HG03196 (cell line): ENCODE results near the gene PRR5L.

Source experiments
- ATAC-seq: cut with Tn5 transposase; IDR thresholded peaks from one replicate; pipeline ENCODE4 v1.9.1; 2021; ENCODE audit not compliant: unreplicated experiment

PRR5L gene

DNA sequence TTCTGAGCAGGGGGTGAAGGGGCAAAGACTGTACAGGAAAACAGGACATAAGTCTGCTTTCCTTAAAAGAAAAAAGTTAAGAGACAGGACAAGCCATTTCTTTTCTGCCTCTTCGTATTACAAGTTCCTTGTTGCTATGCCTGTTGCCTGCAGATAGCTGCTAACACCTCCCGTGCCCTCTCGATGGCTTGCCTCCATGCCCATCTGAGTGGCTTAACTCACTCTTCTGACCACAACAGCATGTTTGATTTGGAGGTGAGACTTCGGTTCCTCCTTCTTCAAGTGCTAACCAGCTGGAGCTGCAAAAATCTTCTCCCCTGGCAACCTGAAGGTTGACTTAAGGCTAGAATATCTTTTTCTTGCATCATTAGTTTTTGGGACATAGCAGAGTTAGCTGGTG lies 103.1 kb downstream of the PRR5L start:
- ATAC-seq: no peak

DNA sequence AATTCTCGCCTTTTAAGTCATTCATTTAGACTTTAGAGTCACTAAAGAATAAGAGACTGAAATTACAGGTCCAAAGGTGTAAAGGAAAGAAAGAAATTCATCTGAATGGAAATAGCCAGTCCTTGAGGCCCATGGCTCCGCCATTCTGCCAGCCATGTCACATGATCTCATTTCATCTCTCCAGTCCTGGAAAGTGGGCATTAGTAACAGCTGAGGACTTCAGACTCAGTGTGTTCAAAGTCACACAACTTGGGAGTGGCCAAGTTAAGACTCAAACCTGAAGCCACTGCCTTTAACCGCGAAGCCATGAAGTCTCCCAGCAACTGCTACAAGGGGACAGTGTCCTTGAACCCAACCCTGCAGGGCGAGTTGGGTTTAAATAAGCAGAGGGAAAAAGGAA lies 103.7 kb downstream of the PRR5L start:
- ATAC-seq: no peak

DNA sequence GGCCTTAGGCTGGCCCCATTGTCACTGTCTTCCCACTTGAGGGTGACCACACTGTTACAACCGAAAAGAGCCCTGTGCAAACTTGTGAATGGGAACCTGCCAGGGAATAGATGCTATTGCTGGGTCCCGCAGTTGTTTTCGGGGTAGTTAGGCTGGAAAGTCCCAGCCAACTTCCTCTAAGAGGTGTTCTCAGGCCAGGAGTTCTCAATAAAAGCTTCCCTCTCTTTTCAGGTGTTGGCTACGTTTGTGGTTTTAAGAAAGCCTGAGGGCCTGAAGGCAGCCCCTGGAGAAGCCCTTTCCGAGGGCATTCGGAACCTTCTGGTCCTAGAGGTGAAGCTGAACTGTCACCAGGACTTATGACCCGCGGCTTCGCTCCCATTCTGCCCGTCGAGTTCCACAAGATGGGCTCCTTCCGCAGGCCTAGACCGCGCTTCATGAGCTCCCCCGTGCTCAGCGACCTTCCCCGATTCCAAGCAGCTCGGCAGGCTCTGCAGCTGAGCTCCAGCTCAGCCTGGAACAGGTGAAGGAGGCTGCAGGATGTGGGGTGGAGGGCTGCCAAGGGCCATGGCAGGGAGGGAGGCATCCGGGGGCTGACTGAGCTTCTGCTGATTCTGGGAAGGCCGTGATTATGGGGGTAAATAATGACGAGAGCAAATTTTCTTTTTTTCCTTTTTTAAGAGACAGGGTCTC lies 104.8 kb downstream of the PRR5L start:
- ATAC-seq: no peak

DNA sequence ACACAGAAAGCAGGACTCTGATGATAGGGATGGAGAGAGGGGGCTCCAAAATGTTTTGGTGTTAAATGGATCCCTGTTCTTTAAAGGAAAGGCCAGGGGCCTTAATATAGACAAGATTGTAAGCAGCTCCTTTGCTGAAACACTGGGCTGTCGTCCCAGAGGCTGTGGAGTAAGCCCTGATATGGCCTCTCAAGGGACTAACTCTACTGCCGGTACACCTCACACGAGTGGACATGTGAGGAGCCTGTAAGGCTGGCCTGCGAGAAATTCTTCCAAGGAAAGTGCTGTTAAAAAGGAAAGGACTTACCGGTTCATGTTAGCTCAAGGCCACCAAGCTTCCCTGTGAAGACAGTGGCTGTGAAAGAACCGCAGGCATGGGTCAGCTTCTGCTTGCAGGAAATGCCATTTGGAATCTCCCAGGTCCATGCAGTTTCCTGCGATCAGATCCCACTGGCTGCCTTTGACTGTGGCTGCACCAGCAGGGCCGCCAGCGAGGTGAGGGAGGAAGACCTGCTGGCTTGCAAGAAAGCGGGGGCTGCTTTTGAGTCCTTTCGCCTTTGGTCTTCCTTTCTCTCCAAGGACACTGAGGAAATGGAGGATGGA lies 106.6 kb downstream of the PRR5L start:
- ATAC-seq: no peak

DNA sequence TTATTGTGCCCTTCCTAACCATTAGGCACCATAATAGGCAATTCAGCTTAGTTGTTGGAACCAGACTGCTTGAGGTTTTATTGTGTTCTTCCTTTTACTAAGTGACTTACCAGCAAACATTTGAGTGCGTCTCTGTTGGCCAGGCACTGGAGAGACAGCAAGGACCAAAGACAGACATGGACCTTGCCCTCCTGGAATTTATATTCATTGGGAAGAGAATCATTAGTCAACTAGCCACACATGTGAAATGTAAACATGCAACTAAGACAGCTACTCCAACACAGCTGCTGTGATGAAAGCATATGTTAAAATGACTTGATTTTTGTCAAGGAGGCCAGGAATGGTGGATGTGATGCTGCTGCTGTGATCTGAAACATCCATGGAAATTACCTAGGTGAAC lies 107.6 kb downstream of the PRR5L start:
- no peak for ATAC-seq

DNA sequence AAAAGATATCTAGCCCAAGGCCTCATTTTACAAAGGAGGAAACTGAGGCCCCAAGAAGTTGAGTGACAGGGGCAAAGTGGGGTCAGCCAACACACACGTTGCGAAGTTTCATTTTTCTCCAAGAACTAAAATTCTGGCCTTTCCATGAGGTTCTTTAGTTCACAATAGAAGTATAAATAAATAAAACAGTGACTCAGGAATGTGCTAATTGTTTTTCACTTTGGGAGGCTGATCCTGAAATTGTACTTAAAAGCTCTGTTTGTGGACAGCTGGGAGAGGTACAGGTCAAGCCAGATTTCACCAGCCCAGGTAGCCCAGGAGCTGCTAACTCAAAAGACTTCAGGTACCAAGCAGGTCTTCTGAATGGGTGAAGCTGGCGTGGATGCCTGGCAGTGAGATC lies 108.7 kb downstream of the PRR5L start:
- no peak for ATAC-seq

DNA sequence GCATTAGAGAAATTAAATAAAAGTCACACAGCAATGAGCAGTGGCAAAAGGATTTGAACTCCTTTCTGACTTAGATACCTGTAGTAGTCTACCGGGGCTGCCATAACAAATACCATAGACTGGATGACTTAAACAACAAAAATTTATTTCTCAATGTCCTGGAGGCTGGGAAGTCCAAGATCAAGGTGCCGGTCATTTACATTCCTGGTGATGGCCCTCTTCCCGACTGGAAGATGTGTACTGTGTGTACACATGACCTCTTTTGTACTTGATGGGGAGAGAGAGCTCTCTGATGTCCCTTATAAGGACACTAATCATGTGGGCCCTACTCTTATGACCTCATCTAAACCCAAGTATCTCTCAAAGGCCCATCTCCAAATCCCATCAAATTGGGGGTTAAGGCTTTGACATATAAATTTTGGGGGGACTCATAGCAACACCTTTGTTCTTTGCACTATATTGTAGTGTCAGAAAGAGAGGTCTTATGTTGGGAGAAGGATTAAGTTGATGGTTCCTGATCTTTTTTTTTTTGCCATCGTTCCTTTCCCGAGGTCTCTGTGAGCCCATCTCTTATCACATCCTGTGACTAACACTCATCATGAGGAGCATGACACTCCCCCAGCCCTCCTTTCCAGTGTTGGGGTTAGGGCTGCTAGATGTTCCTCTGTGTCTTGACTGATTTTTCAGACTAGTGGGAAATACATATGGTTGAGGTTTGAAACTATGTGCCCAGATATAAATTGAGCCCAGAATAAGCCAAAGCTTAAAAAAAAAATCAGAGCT lies 109.7 kb downstream of the PRR5L start:
- no peak for ATAC-seq

DNA sequence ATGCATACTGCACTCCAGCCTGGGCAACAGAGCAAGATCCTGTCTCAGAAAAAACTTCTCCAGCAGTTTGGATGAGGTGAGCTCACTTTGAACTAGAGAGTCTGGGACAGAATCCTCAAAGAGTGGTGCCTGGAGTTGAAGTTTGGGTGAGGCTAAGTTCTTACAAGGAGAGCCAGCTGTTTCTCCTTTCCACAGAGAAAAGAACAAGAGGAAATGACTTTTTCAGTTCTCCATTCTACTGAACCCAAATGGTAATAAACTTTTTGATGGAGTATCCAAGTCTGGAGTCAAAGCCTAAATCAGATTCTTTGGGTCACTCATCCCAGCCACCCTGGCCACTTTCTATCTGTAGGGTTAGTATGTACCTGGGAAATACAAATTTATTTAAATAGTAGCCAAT lies 111.3 kb downstream of the PRR5L start:
- ATAC-seq: no peak

DNA sequence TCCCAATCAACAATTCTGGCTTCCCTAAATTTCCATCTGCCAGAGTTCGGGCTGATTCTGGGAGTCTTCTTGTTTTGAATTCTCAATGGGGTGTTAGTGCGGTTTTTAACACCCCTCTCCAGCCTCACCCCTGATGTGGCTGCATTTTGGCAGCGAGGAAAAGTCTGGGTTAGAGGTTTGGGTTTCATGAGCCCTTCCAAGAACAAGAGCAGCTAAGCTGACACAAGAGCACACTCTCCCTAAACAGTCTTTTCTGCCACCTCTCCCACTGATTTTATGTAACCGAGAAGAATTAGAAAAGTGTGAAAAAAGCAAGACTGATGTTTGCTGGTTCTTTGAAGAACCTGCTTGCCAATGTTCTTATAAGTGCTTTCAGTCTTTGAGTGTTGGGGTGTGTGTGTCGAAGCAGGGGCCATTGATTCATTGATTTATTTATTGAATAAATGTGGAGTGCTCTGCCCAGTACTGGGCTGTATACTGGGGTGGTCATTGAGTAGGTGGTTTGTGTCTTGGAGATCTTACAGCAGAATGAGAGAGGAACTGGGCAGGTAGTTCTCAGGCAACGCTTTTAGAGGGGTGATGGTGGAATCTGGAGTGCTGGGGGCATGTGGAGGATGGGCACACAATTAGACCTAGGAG lies 112.5 kb downstream of the PRR5L start:
- no peak for ATAC-seq

DNA sequence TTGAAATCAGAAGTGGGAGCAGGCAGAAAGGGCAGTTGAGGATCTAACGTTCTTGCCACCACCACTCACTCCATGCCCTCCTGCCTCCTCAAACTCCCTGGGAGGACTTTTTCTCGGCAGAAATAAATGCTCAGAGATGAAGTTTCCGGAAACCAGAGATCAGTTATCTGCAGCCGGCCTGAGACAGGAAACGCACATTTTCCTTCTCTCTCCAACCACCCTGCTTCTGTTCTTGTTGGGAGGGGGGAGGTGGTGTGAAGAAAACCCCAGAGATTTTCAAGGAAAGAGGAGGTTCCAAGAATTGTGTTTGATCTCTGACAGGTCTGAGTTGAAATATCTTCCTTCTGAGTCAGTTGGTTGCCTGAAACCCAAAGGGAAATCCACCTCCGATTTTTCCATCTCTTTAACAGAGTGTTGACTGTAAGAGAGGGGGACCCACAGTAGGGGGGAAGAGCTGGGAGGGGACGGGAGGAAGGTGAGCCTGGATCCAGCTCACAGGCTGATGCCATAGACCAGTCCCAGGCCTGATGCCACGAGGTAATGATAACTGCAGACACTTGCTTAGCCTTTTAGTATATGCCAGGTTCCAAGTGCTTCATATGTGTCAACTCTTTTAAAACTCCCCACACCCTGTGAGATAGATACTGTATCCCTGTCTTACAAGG lies 113.2 kb downstream of the PRR5L start:
- no peak for ATAC-seq

DNA sequence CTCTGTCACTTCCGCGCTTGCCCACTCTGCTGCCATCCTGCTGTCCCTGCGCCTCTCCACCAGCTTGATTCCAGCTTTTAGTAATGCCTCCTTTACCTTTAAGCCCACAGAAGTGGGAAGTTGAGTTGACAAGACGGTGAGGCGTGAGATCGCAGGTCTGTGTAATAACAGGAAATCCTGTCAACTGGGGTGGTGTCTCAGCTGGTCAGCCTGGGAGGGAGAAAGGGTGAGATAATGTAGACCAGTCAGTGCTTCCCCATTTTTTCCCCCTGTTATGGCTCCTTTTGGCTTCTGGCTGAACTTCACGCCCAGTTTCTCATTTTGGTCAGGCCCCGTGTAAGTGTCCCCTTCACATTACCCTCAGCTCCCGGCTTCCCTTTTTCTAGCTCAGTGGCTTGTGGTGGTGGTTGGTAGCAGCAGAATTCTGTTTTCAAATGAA lies 115.1 kb downstream of the PRR5L start:
- peak; percentile 75 for ATAC-seq

DNA sequence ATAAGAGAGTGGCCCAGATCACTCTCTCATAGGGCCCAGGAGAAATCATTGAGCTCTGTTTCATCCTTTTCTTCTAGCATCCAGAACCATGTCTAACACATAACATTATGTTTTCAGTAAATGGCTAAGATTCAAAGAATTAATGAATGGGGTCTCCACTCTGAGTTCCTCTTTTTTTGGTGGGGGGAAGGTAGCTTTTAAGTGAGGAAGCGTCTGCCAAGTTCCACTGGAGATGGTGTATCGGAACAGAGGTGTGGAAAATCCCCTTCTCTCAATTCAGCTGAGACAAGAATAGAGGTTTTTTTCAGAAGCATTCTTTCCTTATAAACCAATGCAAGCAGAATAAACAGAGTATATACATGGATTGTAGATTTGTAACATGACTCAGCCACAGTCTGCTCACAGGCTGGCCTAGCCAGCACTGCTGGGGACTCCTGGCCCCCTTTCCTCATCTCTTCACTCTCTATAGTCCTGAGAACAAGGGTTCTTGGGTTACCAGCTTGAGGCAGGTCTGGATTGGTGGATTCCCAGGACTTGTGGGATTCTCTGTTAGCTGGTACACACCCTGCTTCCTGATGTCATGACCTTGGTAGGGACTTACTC lies 116.8 kb downstream of the PRR5L start:
- no peak for ATAC-seq

DNA sequence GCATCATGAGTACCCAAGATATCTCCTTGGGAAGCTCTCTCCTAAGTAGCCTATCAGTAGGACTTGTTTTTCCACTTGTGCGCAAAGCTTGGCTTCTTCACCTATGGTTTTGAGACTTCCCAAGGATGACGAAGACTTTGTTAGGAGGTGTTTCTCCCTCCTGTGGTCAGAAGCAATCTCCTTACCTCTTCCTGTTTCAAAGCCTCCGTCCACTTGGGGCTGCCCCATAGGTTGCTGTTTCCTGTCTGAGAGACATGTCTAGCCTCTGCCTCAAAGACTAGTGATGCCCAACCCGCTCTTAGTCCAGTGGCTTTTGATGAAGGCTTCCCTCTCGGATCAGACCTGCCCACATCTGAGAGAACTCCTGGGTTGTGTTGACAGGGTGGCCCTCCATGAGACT lies 121.1 kb downstream of the PRR5L start:
- no peak for ATAC-seq

DNA sequence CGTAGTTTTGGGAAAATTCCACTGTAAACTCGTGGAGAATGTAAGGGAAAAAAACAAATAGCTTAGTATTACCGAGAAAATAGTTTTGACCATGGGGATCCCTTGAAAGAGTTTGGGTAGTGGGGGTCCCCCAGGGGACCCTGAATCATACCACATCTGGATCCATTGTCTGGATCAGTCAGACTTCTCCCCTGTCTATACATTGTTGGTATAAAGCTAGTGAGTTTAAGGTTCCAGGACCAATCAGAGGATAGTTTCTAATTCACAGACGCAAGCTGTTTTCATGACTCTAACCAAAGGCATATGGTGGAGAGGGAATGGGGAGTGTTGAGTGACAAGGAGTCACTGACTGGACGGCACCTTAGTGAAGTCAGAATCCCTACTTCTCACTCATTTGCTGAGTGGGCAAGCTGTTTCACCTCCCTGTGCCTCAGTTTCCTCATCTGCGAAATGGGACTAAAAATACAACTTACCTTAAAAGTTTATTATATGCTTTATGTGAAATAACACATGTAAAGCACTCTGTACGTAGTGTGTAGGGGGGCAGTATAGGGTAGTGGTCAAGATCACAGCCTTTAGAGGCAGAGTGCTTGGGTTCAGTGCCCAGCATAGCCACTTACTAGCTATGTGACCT lies 123.8 kb downstream of the PRR5L start:
- no peak for ATAC-seq

DNA sequence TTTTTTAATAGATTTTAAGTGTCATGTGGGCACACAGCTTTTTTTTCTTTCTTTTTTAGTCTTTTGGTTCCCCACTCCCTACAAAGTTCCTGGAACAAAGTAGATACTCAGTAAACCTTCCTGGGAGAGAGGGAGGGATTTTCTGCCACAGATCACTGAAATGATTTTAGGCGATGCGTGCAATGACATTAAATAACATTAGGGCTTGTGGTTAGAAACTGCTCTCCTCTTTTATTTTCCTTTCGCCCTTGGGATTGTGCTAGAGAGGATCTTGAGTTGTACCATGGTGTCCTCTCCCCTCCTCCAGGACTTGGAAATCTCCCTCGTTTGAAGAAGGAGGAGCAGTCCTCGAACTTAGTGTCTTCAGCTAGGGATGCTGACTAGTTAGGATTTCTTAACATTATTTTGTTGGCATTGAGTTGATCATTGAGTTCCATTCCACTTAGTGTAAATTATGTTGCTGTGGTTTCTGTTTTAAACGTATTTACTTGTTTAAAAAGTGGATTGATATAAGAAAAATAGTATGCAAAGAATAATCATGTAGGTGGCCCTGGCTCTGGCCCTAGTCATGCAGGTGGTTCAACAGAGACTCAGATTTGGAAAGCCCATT lies 125.6 kb downstream of the PRR5L start:
- no peak for ATAC-seq

DNA sequence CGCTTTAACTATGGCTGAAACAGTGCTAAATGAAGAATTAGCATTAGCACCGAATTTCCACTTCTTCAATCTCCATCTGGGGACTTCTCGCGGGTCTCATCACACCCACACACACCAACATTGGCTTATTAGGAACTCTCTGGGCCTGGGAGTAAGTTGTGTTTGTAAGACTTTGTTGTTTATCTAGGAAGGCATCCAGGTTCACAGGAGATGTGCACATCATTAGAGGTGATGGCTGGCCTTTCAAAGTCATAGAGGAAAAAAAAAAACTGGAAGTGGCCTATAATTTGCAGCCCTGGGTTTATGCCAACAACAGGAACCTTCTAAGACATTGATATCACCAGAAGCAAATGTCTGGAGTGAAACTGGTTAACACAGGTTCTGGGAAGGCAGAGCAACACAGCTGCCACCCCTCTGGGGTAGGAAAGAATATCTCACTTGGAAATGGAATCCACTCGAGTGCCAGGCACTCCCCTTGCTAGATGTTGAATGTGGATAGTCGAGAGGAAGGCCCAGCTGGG lies 129.5 kb downstream of the PRR5L start:
- no peak for ATAC-seq

DNA sequence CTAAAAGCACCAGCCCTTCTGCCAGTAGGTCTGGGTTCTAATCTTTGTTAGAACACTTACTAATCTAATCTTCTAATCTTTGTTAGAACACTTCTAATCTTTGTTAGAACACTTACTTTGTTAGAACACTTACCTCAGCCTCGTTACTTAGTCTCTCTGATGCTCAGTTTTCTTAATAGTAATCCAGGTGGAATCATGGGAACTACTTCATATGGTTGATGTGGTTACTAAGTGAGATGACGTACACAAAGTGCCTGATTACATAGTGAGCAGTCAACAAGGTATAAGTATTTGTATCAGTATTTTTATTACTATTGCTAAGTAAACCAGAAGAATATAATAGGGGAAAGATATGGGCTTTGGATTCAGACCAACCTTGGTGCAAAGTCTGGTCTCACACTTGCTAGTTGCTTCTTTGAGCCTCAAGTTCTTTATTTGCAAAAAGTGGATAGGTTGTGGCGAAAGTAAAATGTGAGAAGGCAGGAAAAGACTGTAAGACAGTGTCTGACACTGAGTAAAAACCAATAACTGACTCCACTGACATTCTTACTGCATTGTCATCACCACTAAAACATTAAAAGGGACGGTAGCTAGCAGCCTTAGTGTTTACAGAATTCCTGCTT lies 130.2 kb downstream of the PRR5L start:
- no peak for ATAC-seq

DNA sequence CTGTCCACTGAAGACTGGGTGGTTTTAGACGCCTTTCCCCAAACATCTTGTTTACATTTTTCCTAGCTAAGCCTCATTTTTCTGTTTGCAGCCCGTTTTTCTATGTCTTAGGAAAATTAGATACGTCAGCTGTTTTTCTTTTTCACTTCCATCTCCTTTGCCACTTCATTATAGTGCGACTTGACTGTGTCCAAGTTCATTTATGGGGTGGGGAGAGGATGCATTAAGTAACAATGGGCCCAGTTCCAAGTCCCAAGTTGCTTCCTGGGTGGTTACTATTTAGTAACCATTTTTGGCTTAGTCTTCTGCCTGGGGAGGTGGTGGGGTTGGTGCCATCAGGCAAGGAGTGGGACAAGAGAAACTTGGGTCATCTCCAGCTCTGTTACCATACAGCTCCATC lies 131.0 kb downstream of the PRR5L start:
- ATAC-seq: no peak

DNA sequence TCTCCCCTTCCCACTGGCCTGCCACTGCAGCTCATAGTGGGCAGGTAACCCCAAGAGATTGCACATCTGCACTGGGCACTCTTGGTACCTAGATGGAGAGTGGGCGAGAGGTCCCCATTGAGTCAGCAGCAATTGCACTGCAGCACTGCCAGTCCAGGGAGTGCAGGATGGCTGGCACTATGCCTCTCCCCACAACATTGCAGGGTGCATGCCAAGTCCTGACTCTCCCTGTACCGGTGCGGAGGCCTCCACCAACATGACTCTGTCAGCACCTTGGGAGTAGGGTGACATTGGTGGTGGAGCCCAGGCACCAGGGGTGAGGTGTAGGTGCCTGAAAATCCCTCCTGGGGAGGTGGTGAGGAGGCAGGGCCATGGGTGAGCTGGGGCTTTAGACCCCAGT lies 131.8 kb downstream of the PRR5L start:
- no peak for ATAC-seq
